Transverse colon (tissue), 4 donors: ENCODE measurements around the gene GRM7.

ENCODE experiments used
- CTCF ChIP-seq, 5 experiments: fragments of 200-600 bp in 3 of 5; fragments of 450-650 bp in 2 of 5; sonication (generic) in 3 of 5; IDR thresholded peaks; 1 replicate in 2 of 5; 2 replicates in 3 of 5; pipeline ENCODE4 v1.5.1; 2016 to 2017; ENCODE audit warnings: antibody characterized with exemption in 5 of 5, inconsistent platforms in 3 of 5, mild to moderate bottlenecking in 2 of 5, moderate library complexity in 1 of 5
- EP300 ChIP-seq: sonication (generic); formaldehyde crosslinking; IDR thresholded peaks from one replicate; pipeline ENCODE4 v1.6.1; 2017; ENCODE audit warnings: antibody characterized with exemption, low read depth
- POLR2A ChIP-seq: fragments of 450-650 bp; IDR thresholded peaks from one replicate; pipeline ENCODE4 v1.6.1; 2016; ENCODE audit warnings: antibody characterized with exemption, mild to moderate bottlenecking, moderate library complexity
- POLR2AphosphoS5 ChIP-seq, 3 donors: sonication (generic); formaldehyde crosslinking; IDR thresholded peaks; one replicate each; pipeline ENCODE4 v1.6.1; 2016; ENCODE audit warnings: antibody characterized with exemption in 3 of 3

- TF ChIP-seq EP300 (no peak), CTCF (IDR thresholded peaks at IDR 0.05) (no peak), POLR2AphosphoS5 (IDR thresholded peaks at IDR 0.05) (no peak), POLR2A (no peak)
Observed at GRCh38 chr3:7194071-7194835, 333.3 kb downstream of the GRM7 start.
